Measurements from ENCODE around the gene PRKCH.

PRKCH gene

GRCh38 chr14:61475316-61475715, 153.9 kb downstream of the PRKCH start:
- peak; percentile 68 for DNase-seq (ENCODE audit: low read depth)

- no peak for DNase-seq (ENCODE audit: low read depth)
Measured at GRCh38 chr14:61476105-61476753, 154.8 kb downstream of the PRKCH start.

GRCh38 chr14:61476754-61477410, 155.5 kb downstream of the PRKCH start:
- peak; percentile 79 for DNase-seq (ENCODE audit: low read depth)

- no peak for DNase-seq (ENCODE audit: low read depth)
Measured at GRCh38 chr14:61477712-61478462, 156.5 kb downstream of the PRKCH start.

- DNase-seq (ENCODE audit: low read depth), result no peak
Measured at GRCh38 chr14:61478971-61479473, 157.6 kb downstream of the PRKCH start.

GRCh38 chr14:61479746-61480502, 158.5 kb downstream of the PRKCH start:
- no peak for DNase-seq (ENCODE audit: low read depth)

- no peak for DNase-seq (ENCODE audit: low read depth)
Measured at GRCh38 chr14:61480704-61481285, 159.4 kb downstream of the PRKCH start.

- DNase-seq (ENCODE audit: low read depth), result no peak
Measured at GRCh38 chr14:61481701-61482100, 160.3 kb downstream of the PRKCH start.

- no peak for DNase-seq (ENCODE audit: low read depth)
Measured at GRCh38 chr14:61482348-61483206, 161.2 kb downstream of the PRKCH start.

- no peak for DNase-seq (ENCODE audit: low read depth)
Measured at GRCh38 chr14:61483476-61483875, 162.1 kb downstream of the PRKCH start.

GRCh38 chr14:61484031-61484430, 162.7 kb downstream of the PRKCH start:
- DNase-seq (ENCODE audit: low read depth), result no peak

GRCh38 chr14:61484826-61485584, 163.6 kb downstream of the PRKCH start:
- no peak for DNase-seq (ENCODE audit: low read depth)

- DNase-seq (ENCODE audit: low read depth), result no peak
Measured at GRCh38 chr14:61485661-61486060, 164.3 kb downstream of the PRKCH start.

GRCh38 chr14:61486930-61487495, 165.6 kb downstream of the PRKCH start:
- DNase-seq (ENCODE audit: low read depth), result no peak

GRCh38 chr14:61488417-61489401, 167.3 kb downstream of the PRKCH start:
- no peak for DNase-seq (ENCODE audit: low read depth)

GRCh38 chr14:61489512-61489911, 168.1 kb downstream of the PRKCH start:
- DNase-seq (ENCODE audit: low read depth), result no peak

- DNase-seq (ENCODE audit: low read depth), result no peak
Measured at GRCh38 chr14:61489932-61490331, 168.6 kb downstream of the PRKCH start.

- no peak for DNase-seq (ENCODE audit: low read depth)
Measured at GRCh38 chr14:61491224-61491623, 169.8 kb downstream of the PRKCH start.
